Measurements from ENCODE around the gene KIF26B. TPM values are rescaled to one million over a fixed set of nuclear protein-coding genes. Genes with fewer than 3 reads are reported as not detected.
"Not testable (repeated sequence)": the region's sequence is repeated elsewhere in the genome, so short reads cannot be mapped to it uniquely, and the experiment has no call there.

The KIF26B gene
- total RNA-seq, 1 donor from 2014 or later = 0.45 TPM

- ATAC-seq (no peak), DNase-seq (ENCODE audit: low spot score) (no peak)
- intact Hi-C loops (cut with DNase I) = no loop called here
Observed at GRCh38 chr1:245327360-245327759, 172.6 kb downstream of the KIF26B start.

GRCh38 chr1:245327842-245328241, 173.1 kb downstream of the KIF26B start:
- intact Hi-C loops (cut with DNase I) = no loop called here
- ATAC-seq (no peak), DNase-seq (ENCODE audit: low spot score) (no peak)

GRCh38 chr1:245330951-245331350, 176.2 kb downstream of the KIF26B start:
- intact Hi-C loops (cut with DNase I) = no loop called here
- ATAC-seq (no peak), DNase-seq (ENCODE audit: low spot score) (no peak)

DNA sequence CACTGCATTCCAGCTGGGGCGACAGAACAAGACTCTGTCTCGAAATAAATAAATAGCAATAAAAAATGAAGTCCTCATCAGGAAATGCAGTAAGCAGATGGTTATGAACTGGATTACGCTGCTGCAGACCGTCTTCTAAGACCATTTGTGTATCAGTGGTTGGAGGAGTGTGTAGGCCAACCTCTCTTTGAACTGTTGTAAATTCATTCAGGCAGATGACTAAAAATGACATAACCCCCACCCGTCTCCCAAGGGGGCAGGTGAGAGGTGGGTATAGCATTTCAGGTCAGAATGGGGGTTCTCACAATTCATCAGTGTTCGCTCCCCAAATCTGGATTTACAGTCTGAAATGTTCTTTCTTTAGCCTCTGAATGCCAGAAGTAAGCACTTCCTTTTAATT, 177.3 kb downstream of the KIF26B start:
- ATAC-seq (no peak), DNase-seq (ENCODE audit: low spot score) (no peak)
- intact Hi-C loops (cut with DNase I) = no loop called here

DNA sequence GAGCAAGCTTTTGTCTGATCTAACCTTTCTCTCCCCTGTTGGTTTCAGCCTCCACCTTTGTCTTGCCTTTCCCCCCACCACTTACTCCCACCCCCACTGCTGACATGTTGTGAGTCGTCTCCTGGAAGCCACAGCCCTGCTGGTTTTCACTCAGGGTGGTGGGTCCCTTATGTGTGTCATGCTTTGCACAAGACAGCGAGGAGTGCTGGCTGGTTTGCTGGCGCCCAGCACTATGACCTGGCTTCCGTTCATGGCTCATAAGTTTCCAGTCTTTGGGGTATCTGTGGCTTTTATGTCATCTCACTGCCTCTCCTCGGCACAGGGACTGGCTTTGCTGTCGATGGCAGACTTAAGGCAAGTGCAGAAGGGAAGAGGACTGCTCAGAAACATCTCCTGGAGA, 177.7 kb downstream of the KIF26B start:
- no peak for ATAC-seq
- intact Hi-C loops (cut with DNase I) = no loop called here

GRCh38 chr1:245334235-245334634, 179.4 kb downstream of the KIF26B start:
- intact Hi-C loops (cut with DNase I) = no loop called here
- ATAC-seq = no peak
- DNase-seq (ENCODE audit: low spot score) = no peak

More for the DNA sequence above, 177.7 kb downstream of the KIF26B start:
- DNase-seq (ENCODE audit: low spot score) = no peak

GRCh38 chr1:245334827-245335490, 180.2 kb downstream of the KIF26B start:
- intact Hi-C loops (cut with DNase I) = no loop called here
- ATAC-seq = no peak
- DNase-seq (ENCODE audit: low spot score) = no peak

DNA sequence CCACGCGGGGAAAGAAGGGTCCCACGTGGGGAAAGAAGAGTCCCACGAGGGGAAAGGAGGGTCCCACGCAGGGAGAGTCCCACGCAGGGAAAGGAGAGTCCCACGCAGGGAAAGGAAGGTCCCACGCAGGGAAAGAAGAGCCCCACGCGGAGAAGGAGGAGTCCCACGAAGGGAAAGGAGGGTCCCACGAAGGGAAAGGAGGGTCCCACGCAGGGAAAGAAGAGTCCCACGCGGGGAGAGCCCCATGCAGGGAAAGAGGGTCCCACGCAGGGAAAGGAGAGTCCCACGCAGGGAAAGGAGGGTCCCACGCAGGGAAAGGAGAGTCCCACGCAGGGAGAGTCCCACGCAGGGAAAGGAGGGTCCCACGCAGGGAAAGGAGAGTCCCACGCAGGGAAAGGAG, 180.9 kb downstream of the KIF26B start:
- ATAC-seq; intact Hi-C loops (cut with DNase I); DNase-seq (ENCODE audit: low spot score): not testable (repeated sequence)

DNA sequence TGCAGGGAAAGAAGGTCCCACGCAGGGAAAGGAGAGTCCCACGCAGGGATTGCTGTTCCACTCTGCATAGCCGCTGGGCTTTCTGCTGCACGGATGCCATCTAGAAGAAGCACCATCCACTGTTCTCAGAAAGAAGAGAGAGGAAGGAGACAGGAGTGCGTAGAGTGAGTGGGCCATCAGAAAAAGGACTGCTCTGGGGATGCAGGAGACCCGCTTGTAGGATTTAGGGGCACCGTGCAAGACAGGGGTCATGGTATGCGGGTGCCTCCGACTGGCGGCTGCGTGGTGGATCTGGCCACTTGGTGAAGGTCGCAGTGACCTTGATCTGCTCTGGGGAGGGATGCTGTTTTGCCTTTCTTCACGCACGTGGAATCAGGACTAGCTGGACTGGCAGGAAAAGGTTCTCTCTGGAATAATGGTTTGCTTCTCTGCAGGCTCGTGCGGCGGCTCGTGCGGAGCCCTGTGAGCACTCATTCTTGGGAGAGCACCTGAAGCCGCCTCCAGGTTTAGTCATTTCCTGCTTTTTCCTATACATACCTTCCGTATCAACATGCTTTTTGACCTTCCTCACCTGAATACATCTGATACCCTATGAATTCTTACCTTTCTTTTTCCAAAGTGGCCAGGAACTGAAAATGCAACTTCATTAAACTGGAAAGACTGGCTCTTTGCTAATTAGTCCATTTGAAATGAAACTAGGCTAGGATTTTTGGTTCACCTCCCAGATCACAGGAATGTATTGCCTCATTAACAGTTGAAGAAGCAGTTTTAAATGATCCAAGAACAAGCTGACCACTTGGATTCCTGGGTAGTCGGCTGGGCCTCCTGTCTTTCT, 181.6 kb downstream of the KIF26B start:
- intact Hi-C loops (cut with DNase I) = no loop called here
- no peak for DNase-seq (ENCODE audit: low spot score)
- no peak for ATAC-seq

DNA sequence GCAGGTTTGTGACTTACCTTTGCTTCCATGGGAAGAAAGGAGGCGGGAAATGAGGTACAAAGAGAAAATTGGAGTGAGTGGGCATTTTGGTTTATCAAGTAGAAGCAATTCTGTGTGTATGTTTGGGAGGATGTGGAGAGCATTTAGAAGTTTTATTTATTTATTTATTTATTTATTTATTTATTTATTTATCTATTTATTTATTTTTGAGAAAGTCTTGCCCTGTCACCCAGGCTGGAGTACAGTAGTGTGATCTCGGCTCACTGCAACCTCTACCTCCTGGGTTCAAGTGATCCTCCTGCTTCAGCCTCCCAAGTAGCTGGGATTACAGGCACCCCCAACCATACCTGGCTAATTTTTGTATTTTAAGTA, 182.2 kb downstream of the KIF26B start:
- ATAC-seq; DNase-seq (ENCODE audit: low spot score); intact Hi-C loops (cut with DNase I): not testable (repeated sequence)

GRCh38 chr1:245337829-245338484, 183.2 kb downstream of the KIF26B start:
- no peak for DNase-seq (ENCODE audit: low spot score)
- intact Hi-C loops (cut with DNase I) = no loop called here
- no peak for ATAC-seq

GRCh38 chr1:245338485-245338877, 183.7 kb downstream of the KIF26B start:
- intact Hi-C loops (cut with DNase I) = no loop called here
- DNase-seq (ENCODE audit: low spot score) (no peak), ATAC-seq (no peak)

GRCh38 chr1:245341743-245342142, 187.0 kb downstream of the KIF26B start:
- no peak for DNase-seq (ENCODE audit: low spot score)
- ATAC-seq = no peak
- intact Hi-C loops (cut with DNase I) = no loop called here

DNA sequence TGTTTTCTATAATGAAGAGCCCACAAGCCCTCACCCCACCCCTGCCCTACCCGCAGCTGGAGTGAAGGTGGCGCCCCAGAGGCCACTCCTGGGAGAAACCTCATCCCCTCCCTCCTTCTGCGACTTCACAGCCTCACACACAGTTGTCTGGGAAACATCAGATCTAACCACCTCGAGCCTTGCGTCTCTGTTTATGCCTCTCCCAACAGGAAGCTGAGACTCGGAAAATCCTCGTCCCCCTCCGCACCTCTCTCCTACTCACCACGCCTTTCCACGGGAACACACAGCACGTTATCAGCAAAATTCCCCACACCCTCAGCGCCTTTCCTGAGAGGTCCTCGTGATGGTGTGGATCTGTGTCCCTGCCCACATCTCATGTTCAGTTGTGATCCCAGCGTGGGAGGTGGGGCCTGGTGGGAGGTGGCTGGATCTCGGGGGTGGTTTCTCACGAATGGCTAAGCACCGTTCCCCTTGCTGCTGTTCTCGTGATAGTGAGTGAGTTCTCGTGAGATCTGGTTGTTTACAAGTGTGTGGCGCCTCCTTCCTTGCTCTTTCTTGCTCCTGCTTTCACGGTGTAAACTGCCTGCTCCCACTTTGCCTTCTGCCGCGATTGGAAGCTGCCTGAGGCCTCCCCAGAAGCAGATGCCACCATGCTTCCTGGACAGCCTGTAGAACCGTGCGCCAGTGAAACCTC, 190.6 kb downstream of the KIF26B start:
- ATAC-seq = no peak
- no peak for DNase-seq (ENCODE audit: low spot score)
- intact Hi-C loops (cut with DNase I) = no loop called here

GRCh38 chr1:245348626-245349025, 193.8 kb downstream of the KIF26B start:
- ATAC-seq (no peak), DNase-seq (ENCODE audit: low spot score) (no peak)
- intact Hi-C loops (cut with DNase I) = no loop called here

DNA sequence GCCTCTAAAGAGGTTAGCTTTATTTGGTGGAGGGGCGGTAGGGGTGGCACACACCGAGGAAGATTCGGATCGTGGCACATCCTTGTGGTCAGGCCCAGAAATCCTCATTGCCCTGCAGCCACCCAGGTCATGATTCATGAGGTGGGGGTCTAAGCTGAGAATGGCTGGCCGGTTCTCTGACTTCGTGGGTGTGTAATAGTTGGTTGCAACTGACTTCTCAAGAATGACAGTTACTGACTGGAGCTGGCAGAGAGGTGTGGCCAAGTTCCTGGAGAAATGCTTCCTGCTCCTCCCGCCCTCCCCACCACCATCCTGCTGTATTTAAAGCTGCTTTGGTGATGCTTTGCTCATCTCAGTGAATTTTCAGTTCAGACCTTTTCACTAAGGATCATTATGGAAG, 198.6 kb downstream of the KIF26B start:
- ATAC-seq (no peak), DNase-seq (ENCODE audit: low spot score) (no peak)
- intact Hi-C loops (cut with DNase I) = no loop called here

GRCh38 chr1:245353915-245354775, 199.4 kb downstream of the KIF26B start:
- ATAC-seq = no peak
- intact Hi-C loops (cut with DNase I) = no loop called here
- no peak for DNase-seq (ENCODE audit: low spot score)

GRCh38 chr1:245355851-245356630, 201.3 kb downstream of the KIF26B start:
- ATAC-seq; DNase-seq (ENCODE audit: low spot score); intact Hi-C loops (cut with DNase I): not testable (repeated sequence)
